Hepatocyte (in vitro differentiated cells): ENCODE results near the gene COG6.

Experiments used
- CTCF ChIP-seq: fragments of 200-600 bp; sonication (generic); IDR thresholded peaks from 2 replicates; pipeline ENCODE4 v1.5.1; 2016; ENCODE audit warnings: antibody characterized with exemption, mild to moderate bottlenecking; ENCODE audit not compliant: poor library complexity
- EZH2 ChIP-seq: fragments of 200-600 bp; sonication (generic); IDR thresholded peaks from 2 replicates; pipeline ENCODE4 v1.6.1; 2016; ENCODE audit warnings: antibody characterized with exemption, mild to moderate bottlenecking, borderline replicate concordance

DNA sequence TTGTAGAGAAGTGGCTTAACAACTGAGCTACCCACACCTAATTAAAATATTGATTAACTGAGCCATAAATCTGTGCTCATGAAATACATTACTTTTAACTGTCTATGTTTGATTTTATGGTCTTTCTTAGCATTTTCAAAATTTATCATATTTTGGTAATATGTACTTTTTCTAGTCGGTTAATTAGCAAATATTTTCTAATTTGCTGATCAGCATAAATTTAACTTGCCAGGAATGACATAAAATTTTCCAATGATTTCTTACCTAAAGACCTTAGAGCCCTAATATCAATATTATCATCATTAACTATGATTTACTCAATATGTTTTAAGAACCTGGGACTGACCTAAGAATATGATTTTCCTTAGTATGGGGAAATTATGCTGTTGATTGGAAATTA is 19.9 kb upstream of the COG6 start:
- TF ChIP-seq CTCF (no peak), EZH2 (no peak)
